A673 (cell line): Measurements from ENCODE around the gene PSMD11. TPM values are rescaled to one million over a fixed set of nuclear protein-coding genes. Genes with fewer than 3 reads are reported as not detected.

Experiments used
- BruUV-seq: library from RNA; stranded (reverse); fragments of 400-500 nt; replicated peaks from 2 replicates; lab custom pipeline; 2021; lab: Mats Ljungman, UMichigan
- CTCF ChIA-PET: fragments of 300-600 bp; sonication (Branson Sonifier 250); formaldehyde crosslinking; loops from one replicate; lab custom pipeline; 2022; ENCODE audit warnings: antibody characterized with exemption; lab: Charles Lee
- POLR2A ChIA-PET: fragments of 300-600 bp; sonication (Branson Sonifier 250); formaldehyde crosslinking; loops from one replicate; lab custom pipeline; 2022; ENCODE audit warnings: antibody characterized with exemption; ENCODE audit not compliant: low non-redundant PET; lab: Charles Lee
- DNase-seq: peaks from one replicate; pipeline ENCODE4 v3.0.0-alpha.2; 2015; ENCODE audit warnings: low spot score
- H3K27ac ChIP-seq: fragments of 200-600 bp; sonication (generic); 2 replicates; pipeline ENCODE4 v1.5.1; 2016; ENCODE audit warnings: mixed run types, low read depth, mild to moderate bottlenecking, mixed read lengths, antibody characterized with exemption, low read length; ENCODE audit not compliant: poor library complexity, severe bottlenecking
- H3K27me3 ChIP-seq: fragments of 200-600 bp; sonication (generic); replicated peaks from 2 replicates; pipeline ENCODE4 v1.6.1; 2017; ENCODE audit warnings: mixed run types, low read depth, mild to moderate bottlenecking, mixed read lengths, antibody characterized with exemption, low read length; ENCODE audit not compliant: insufficient read depth, poor library complexity
- H3K36me3 ChIP-seq: fragments of 200-600 bp; sonication (generic); 2 replicates; pipeline ENCODE4 v1.6.1; 2016; ENCODE audit warnings: mixed run types, mild to moderate bottlenecking, mixed read lengths, antibody characterized with exemption, low read length; ENCODE audit not compliant: insufficient read depth, poor library complexity, severe bottlenecking
- H3K4me1 ChIP-seq: fragments of 200-600 bp; sonication (generic); 2 replicates; pipeline ENCODE4 v1.6.1; 2017; ENCODE audit warnings: mixed run types, mild to moderate bottlenecking, mixed read lengths, antibody characterized with exemption, low read length; ENCODE audit not compliant: insufficient read depth, poor library complexity, severe bottlenecking
- H3K4me3 ChIP-seq: fragments of 200-600 bp; sonication (generic); 2 replicates; pipeline ENCODE4 v1.5.1; 2016; ENCODE audit warnings: low read depth, mixed run types, mild to moderate bottlenecking, mixed read lengths, low read length; ENCODE audit not compliant: poor library complexity, severe bottlenecking
- H3K9me3 ChIP-seq: fragments of 200-600 bp; sonication (generic); 2 replicates; pipeline ENCODE4 v1.6.1; 2016; ENCODE audit warnings: mixed run types, low read depth, mild to moderate bottlenecking, mixed read lengths, antibody characterized with exemption, low read length; ENCODE audit not compliant: poor library complexity, severe bottlenecking
- EZH2 ChIP-seq: fragments of 200-600 bp; sonication (generic); IDR thresholded peaks from 2 replicates; pipeline ENCODE4 v1.6.1; 2017; ENCODE audit warnings: borderline replicate concordance, low read depth, mild to moderate bottlenecking, mixed read lengths, antibody characterized with exemption, low read length; ENCODE audit not compliant: poor library complexity, severe bottlenecking
- intact Hi-C: fragments of 100-400 bp; cut with micrococcal nuclease; formaldehyde crosslinking; loops from one replicate; pipeline ENCODE4 v1.10.0; 2022; ENCODE audit not compliant: unreplicated experiment
- total RNA-seq: library from RNA; stranded (reverse); gene quantifications from 2 replicates; pipeline ENCODE4 v1.2.3, GENCODE V29; 2021
- TF ChIP-seq, protein P1 (sequence below): fragments of 300-800, 200-600 bp; sonication (generic); conservative IDR thresholded peaks from 2 replicates; pipeline ENCODE4 v1.5.1; 2017; ENCODE audit warnings: low read depth, mild to moderate bottlenecking, antibody characterized with exemption, low read length, moderate library complexity, mixed read lengths

Gene PSMD11
- total RNA-seq, 1 experiment from 2014 or later = 195 TPM

DNA sequence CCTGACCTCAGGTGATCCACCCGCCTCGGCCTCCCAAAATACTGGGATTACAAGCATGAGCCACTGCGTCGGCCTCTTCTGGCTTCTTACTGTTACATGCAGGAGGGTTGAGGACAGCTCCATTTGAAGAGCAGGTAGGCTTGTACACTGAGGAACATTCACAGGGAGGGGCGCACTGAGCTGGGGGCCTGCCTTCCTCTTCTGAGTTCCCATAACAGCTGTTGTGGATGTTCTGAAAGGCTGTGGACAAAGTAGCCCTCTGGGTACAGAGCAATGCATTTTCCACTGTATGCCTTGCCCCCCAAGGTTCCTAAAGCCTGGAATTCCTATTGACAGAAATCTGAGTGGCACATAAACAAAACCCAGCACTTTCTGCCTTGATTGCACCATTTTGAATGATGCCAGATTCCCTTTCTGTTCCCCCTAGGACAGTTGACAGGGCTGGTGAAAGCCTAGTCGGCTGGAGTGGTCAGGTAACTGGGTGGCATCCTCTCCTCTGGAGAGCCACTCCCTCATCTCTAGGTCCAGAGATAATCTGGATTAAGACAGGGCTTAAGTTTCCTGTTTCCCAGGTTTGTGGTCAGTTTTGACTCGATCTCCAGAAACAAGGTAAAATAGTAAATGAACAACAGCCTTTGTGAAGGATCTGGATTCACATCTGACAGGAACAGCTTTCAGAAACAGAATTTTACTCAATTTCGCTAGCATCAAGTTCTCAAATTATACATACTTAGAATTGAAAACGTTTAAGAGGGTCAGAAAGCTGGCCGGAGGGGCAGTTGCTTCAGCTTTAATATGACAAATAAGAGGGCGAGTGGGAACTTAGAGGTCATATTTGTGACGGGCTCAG lies 41.2 kb downstream of the PSMD11 start:
- TF ChIP-seq EZH2 = no peak
- TF ChIP-seq, protein P1, sequence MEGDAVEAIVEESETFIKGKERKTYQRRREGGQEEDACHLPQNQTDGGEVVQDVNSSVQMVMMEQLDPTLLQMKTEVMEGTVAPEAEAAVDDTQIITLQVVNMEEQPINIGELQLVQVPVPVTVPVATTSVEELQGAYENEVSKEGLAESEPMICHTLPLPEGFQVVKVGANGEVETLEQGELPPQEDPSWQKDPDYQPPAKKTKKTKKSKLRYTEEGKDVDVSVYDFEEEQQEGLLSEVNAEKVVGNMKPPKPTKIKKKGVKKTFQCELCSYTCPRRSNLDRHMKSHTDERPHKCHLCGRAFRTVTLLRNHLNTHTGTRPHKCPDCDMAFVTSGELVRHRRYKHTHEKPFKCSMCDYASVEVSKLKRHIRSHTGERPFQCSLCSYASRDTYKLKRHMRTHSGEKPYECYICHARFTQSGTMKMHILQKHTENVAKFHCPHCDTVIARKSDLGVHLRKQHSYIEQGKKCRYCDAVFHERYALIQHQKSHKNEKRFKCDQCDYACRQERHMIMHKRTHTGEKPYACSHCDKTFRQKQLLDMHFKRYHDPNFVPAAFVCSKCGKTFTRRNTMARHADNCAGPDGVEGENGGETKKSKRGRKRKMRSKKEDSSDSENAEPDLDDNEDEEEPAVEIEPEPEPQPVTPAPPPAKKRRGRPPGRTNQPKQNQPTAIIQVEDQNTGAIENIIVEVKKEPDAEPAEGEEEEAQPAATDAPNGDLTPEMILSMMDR = no peak
- H3K27me3 ChIP-seq = no peaks in the 10 kb centered on the region
- BruUV-seq = no TSS peak
- no peak overlapping the region for H3K4me3 ChIP-seq
- H3K27ac ChIP-seq = no peak overlapping the region
- H3K36me3 ChIP-seq = peaks cover 1% of the 10 kb centered on the region
- CTCF ChIA-PET = no interaction called here
- no peak for DNase-seq
- no peaks in the 10 kb centered on the region for H3K9me3 ChIP-seq
- intact Hi-C loops = no loop called here
- peaks cover 11% of the 10 kb centered on the region for H3K4me1 ChIP-seq
- POLR2A ChIA-PET = interaction anchor here (0.5 kb wide), 1 partner anchor 41 kb away, joined by 4 read pairs; no protein-coding TSS in a partner anchor

- intact Hi-C loops = no loop called here
- Histone ChIP-seq H3K36me3 (no peaks in the 10 kb centered on the region), H3K4me3 (peak overlapping the region; percentile 39), H3K9me3 (no peaks in the 10 kb centered on the region), H3K27ac (peak overlapping the region; percentile 37), H3K4me1 (peaks cover 11% of the 10 kb centered on the region), H3K27me3 (no peaks in the 10 kb centered on the region)
- TF ChIP-seq, protein P1 = no peak
- no peak for TF ChIP-seq EZH2
- ChIA-PET CTCF (interaction anchor here (1.4 kb wide), 1 partner anchor 42 kb away, joined by 4 read pairs; the partner anchor contains the start of gene PSMD11), POLR2A (no interaction called here)
- no TSS peak for BruUV-seq
- DNase-seq = peak; percentile 80
Measured at GRCh38 chr17:32486111-32486700, 41.9 kb downstream of the PSMD11 start.

- TF ChIP-seq, protein P1 = no peak
- TF ChIP-seq EZH2 = no peak
- Histone ChIP-seq H3K4me1 (peaks cover 11% of the 10 kb centered on the region), H3K27me3 (no peaks in the 10 kb centered on the region), H3K4me3 (peak within 1 kb of the TSS; percentile 51), H3K9me3 (no peaks in the 10 kb centered on the region), H3K36me3 (no peaks in the 10 kb centered on the region), H3K27ac (peak within 1 kb of the TSS; percentile 37)
- intact Hi-C loops = no loop called here
- DNase-seq = peak; percentile 67
- ChIA-PET POLR2A (no interaction called here), CTCF (interaction anchor here (1.4 kb wide), 1 partner anchor 43 kb away, joined by 4 read pairs; the partner anchor contains the start of gene PSMD11)
- BruUV-seq = no TSS peak
Measured at GRCh38 chr17:32486701-32487472, 42.6 kb downstream of the PSMD11 start, which contains the start of gene CDK5R1. TSS of gene CDK5R1 (plus strand) at chr17:32486993. CDS start at chr17:32487621, 628 bp downstream.
